Iris pigment epithelial cell (primary cell): ENCODE data around the gene MTA1.

Experiments
- DNase-seq: peaks from one replicate; pipeline ENCODE4 v3.0.0-alpha.2; 2011; ENCODE audit warnings: low read depth

MTA1 gene

DNA sequence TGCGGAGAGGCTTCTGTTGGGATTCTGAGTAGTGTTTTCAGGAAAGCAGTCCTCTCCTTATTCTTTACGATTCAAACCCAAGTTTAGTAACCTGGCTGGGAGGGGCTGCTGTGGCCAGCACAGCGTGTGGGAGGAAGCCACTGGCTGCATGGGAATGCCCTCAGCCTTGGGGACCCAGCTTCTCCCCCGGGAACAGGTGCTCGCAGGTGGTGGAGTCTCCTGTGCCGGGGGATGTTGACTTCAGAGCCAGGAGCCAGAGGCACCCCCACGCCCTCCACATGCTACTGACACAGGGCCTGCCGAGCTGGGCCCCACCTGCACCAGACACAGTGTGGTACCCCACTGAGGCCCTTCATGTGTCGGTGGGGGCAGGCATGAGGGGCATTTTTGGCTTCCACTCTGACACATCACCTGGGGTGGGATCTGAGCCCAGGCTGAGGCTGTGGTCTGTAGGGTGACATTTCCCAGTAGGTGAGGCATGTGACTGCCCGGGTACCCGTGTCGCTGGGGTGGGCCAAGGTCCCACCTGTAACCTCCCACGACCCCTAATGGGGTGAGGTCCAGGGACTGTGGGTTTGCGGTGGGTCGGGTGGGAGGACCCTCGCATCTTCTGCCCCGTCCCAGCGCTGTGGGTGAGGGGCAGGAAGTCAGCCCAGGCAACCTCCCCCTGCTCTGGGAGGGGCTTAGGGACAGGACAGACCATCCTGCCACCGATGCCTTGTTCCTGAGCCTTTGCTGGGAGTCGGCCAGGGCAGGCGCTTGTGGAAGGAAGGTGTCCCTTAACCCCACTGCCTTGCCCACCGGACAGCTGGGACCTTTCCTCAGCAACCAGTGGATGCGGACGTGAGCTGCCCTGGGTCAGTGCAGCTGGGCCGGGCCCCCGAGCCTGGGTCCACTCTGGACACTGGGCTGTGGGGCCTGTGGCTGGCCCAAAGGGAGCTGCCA is 26.5 kb downstream of the MTA1 start:
- DNase-seq = no peak

DNA sequence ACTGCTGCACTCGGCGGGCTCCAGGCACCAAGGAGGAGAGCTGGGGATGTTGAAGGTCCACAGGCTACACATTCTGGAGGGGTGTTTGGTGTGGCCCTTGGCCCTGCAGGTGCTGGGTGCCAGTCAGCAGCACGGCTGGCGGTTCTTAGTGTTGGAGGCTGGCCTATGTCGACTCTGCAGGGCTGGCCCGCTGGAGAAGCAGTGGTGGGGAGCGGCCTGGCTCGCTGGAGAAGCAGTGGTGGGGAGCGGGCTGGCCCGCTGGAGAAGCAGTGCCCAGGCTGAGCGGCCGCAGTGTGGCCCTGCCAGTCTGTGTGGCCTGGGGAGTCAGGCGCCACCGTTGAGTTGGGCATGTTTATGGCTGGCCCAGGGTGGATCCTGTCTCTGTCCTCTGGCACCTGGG is 27.3 kb downstream of the MTA1 start:
- DNase-seq = no peak

DNA sequence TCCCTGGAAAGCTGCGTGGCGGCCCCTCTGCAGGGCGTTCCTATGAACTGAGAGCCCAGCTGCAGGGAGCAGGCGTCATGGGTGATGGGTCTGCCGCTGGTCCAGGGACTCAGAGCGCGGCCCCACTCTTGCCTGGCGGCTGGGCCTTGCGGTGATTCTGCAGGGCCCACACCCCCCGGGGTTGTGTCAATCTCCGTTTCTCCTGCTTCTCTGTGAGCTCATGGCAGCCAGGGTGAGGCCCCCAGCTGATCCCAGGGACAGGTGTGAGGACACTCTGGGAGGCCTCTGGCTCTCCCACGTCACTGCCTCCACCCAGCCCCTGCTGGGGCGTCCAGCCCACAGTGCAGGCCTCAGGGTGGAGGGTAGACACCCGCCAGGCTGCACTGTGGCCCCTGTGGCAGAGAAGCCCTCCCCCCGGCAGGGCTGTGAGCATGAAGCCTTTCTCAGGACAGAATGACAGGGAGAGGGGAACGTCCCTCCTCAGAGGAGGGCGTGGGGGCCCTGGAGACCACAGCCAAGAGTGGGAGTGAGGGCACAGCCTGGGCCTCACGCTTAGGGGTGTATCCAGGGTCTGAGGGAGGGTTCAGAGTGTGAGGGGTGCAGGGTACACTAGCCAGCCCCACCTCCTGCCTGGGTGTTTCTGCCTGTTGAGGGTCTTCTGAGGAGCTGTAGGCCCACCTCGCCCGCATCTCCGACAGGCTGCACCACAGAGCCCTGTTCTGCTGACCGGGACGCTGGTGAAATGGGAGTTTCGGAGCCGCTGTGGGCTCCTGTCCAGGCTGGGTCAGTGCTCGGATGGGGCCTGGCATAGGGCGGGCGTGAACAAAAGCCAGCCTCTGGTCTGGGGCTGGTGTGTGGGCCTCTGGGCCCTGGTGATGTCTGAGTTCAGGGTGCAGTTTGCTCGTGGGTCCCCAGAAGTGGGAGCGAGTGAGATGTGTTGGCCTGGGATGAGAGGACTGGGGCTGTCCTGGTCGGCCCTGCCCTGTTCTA is 28.3 kb downstream of the MTA1 start:
- DNase-seq = no peak

DNA sequence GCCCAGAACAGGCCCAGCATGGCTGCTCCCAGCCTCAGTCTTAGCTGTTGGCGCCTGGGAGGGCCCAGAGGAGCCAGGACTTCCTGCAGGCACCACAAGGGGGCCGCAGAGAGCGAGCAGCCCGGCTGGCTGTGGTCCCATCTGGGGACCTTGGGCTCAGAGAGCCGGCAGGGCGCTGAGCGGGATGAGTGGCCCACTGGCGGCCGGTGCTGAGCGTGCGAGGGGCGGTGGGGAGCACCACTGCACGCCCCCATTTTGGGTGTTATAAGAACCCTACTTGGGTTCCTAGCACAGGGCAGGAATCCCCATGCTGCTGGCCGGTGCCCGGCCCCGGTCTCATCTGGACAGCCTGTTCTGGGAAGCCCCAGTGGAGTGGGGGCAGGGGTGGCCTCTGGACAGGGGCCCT is 29.1 kb downstream of the MTA1 start:
- DNase-seq = peak; percentile 54

DNA sequence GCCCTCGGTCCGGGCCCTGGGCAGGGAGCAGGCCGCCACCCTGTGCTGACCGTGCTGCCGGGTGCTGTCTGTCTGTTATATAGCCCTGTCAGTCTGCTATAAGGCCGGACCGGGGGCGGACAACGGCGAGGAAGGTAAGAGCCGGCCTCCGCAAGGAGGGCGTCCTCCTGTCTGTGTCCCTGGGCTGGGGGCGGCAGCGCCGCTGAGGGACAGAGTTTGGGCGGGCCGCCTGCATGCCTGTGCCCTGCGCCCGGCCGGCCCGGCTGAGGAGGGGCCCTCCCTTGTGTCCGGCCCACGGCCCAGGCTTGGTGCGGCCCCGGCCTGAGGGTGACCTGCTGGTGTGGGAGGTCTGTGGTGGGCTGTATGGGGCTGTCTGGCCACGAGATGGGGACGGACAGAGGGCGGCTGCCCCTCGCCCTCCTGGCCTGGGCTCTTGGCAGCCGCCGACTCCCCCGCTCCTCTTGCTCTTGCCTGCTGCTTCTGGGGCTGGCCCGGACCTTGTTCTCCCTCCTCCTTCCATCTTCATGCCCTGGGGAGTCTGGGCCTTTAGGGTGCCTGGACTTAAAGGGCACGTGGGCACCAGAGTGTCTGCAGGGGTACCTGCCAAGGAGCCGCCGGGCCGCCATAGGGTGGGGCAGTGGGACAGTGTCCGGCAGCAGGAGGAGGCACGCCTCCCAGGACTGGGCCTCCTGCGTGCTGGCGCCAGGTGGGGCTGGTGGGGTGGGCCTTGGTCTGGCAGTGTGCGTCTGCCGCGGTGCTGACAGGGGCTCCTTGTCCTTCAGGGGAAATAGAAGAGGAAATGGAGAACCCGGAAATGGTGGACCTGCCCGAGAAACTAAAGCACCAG is 29.9 kb downstream of the MTA1 start:
- no peak for DNase-seq

DNA sequence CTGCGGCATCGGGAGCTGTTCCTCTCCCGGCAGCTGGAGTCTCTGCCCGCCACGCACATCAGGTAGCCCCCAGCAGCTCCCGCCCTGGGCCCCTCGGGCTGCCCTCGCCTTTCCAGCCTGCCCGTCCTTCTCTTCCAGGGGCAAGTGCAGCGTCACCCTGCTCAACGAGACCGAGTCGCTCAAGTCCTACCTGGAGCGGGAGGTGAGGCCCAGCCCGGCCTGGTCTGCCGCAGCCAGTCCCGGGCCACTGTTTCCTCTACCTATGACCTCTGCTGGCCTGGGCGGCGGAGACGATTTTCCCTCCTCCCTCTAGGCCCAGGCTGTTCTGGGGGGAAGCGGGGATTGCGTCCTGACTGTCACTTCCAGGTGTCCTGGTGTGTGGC is 30.5 kb downstream of the MTA1 start:
- no peak for DNase-seq

DNA sequence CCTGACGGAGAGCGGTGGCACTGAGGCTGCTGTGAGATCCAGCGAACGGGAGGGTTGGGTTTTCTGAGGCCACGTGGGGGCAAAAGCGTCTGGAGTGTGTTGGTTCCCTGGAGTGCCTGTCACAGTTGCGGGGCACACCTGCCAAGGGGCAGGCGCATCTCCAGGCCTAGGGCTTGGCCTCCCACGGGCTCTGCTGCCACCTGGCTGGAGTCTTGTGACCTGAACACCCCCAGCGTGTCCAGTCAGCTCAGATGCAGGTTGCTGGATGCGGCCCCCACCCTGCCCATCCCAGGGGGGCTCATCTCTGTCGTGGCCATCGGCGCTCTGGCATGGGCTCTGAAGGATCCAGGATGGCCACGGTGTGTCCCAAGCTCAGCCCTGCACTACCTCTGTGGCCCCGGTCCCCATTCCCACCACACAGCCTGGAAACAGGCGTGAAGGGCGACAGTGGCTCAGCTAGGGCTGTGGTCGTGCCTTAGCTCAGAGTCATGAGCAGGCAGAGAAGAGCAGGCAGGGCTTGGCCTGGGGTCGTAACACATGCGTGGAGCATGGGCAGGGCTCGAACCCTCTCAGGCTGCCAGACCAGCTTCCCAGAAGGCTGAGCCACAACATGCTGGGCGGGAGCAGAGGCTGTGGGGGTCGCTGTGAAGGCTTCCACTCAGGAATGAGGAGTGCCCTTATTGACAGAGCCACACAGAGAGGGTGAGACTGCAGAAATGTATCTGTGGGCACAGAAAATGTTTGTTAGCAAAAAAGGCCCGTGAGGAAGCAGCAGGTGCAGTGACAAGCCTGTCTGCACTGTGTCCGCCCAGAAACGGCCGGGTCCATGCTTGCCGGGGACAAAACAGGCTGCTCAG is 31.5 kb downstream of the MTA1 start:
- DNase-seq = no peak

DNA sequence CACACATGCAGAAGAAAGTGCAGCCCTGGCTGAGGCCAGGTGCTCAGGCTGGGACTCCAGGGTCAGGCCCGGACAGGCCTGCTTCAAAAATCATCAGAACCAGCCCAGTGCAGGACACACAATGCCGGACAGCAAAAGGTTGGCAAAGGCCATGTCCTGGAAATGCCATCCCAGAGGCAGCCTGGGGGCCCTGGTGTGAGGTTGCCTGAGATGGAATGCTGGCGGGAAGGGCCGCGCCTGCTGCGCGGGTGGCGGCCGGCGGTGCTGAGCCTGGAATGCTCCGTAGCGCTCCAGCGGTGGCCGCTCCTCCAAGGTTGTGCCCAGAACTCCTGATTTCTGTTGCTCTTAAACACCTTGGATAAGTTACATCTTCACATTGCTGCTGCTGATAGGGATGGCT is 33.3 kb downstream of the MTA1 start:
- DNase-seq = no peak

DNA sequence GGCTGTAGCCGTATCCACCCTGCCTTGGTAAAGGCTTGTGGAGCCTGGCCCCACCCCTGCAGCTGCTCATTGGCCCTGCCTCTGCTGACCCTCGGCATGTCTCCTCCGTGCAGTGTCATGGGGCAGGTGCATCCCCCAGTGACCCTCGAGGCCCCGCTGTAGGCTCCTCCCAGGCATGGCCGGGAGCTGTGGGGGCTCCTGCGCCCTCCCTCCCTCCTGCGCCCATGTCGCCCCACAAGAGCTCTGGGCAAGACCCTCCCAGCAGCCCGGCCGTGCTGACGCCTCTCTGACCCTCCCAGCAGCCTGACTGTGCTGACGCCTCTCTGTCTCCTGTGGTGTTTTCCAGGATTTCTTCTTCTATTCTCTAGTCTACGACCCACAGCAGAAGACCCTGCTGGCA is 34.2 kb downstream of the MTA1 start:
- no peak for DNase-seq

DNA sequence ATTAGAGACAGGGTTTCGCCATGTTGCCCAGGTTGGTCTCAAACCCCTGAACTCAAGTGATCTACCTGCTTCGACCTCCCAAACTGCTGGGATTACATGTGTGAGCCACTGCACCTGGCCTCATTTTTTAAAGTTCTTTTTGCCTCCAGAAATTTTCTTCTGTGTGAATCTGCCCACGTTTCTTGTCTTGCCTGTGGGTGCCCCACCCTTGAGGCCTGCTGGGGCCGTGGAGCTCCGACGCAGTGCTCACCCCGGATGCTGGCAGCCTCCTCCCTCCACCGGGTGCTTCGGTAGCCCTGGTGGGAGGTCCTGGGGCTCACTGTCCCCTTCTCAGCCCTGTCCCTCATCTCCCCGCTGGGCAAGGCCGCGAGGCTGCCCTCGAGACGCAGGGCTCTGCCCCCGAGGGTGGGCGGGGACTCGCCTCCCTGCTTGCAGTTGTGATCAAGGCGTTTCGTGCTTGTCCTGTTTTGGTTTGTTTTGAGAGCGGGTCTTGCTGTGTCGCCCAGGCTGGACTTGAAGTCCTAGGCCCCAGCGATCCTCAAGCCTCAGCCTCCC is 35.5 kb downstream of the MTA1 start:
- DNase-seq = no peak

DNA sequence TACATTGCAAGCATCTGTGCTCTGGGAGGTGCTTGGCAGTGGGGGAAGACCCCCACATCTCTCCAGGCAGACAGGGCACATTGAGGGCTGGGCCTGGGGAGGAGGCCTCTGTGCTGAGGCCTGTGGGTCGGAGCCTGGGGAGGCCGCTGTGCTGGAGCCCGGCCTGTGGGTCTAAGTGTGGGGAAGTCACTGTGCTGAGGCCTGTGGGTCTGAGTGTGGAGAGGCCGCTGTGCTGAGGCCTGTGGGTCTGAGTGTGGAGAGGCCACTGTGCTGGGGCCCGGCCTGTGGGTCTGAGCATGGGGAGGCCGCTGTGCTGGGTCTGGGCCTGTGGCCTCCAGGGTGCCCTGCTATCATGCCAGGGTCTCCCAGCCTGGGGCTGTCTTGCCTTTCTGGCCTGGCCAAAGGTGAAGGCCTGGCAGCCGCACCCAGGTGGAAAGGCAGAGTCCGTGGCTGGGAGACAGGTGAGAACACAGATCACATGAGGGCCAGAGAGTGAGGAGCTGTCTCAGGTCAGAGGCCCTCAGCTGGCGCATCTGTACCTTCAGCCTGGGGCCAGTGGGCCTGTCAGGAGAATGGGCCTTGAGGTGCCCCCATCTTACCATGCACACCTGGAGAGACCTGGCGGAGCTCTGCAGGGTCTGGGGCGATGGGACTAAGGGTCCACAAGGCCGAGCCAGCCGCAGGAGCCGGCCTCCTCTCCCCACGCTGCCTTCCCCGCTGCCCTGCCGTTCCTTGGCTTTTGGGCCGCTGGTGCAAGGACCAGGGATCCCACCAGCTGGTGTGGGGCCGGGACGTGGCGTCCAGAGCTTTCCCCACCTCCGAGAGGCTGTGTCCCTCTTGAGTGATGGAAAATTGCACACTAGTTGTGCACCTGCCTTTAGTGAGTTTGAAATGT is 36.4 kb downstream of the MTA1 start:
- no peak for DNase-seq

DNA sequence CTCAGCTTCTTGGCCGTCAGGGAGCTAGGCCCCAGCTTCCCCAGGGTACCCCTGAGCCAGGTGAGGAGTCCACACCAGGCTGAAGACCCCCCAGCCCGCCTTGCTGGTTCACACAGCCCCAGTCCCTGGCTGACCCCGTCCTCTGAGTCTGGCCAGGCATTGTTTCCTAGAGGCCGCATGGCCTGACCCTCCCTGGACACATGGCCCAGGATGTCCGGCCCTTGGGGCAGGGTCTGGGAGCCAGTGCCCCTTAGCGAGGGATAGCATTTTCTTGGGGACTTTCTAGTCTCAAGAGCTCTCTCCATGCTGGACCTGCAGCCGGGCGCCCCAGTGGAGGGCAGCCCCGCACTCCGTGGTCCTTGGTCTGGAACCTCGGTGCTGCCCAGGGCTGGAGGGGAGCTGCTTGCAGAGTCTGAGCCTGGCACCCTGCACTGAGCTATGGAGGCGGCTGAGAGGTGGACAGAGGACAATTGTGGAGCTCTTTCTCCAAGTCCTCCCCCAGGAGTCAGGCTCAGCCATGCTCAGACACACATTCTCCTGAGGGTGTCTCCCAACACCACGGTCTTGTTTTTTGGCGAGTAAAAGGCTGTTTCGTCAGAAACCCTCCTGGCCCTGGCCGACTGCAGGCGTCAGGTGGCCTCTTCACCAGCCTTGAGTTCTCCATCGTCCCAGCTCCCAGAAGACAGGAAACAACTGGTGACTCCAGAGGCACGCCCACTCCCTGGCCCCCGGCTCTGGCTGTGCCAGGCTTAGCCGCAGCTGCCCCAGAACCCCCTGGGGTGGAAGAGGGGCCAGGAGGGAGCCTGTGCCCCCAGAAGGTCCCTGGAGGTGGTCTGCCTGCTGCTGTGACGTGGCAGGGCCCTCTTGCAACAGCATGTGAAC is 37.4 kb downstream of the MTA1 start:
- no peak for DNase-seq

DNA sequence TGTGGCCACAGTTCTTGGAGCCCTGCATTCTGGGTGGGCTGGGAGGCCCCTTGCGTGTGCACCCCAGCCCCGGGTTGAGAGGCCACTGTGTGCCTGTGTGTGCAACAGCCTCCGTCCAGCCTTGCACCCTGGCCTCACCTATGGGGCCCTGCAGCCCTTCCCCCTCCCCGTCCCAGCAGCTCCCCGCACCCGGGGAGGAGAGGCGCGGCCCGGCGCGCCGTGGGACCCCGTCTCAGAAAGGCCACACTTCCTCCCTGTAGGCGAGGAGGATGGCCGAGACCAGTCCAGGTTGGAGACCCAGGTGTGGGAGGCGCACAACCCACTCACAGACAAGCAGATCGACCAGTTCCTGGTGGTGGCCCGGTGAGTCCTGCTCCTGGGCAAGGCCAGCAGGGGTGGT is 38.4 kb downstream of the MTA1 start:
- no peak for DNase-seq

DNA sequence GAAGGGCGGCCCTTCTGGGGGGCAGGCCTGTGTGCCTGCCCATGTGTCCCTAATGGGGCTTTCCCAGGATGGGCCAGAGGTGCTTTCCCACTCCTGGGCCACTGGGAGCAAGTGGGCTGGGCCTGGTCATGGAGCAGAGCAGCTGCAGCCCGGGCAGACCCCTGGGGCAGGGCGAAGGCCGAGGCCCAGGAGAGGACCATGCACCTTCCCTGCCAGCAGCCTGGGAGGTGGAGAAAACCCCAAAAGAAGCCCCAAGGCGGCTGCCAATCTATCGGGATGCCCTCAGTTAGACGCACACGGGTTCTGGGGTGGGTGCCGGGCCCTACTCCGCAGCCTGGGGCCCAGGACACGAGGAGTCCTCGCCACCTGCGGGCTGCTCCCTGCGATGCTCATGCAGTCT is 38.9 kb downstream of the MTA1 start:
- no peak for DNase-seq

DNA sequence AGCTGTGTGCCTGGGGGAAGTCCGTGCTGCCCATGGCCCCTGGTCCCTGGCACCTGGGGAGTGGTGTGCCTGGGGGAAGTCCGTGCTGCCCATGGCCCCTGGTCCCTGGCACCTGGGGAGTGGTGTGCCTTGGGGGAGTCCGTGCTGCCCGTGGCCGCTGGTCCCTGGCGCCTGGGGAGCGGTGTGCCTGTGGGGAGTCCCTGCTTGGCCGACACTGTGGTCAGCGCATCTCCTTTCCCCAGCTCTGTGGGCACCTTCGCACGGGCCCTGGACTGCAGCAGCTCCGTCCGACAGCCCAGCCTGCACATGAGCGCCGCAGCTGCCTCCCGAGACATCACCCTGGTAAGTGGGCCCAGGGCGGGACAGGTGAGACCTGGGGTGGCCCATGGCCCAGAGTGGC is 40.5 kb downstream of the MTA1 start:
- no peak for DNase-seq

DNA sequence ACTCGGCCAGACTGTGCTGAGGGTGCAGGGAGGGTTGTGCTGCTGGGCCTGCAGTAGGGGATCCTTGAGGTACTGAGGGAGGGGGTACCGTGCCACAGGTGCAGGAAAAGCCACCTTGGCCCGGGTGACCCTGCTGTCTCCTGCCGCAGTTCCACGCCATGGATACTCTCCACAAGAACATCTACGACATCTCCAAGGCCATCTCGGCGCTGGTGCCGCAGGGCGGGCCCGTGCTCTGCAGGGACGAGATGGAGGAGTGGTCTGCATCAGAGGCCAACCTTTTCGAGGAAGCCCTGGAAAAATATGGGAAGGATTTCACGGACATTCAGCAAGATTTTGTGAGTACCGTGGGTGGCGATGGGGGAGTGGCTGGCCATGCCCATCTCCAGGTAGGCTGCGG is 41.0 kb downstream of the MTA1 start:
- no peak for DNase-seq

DNA sequence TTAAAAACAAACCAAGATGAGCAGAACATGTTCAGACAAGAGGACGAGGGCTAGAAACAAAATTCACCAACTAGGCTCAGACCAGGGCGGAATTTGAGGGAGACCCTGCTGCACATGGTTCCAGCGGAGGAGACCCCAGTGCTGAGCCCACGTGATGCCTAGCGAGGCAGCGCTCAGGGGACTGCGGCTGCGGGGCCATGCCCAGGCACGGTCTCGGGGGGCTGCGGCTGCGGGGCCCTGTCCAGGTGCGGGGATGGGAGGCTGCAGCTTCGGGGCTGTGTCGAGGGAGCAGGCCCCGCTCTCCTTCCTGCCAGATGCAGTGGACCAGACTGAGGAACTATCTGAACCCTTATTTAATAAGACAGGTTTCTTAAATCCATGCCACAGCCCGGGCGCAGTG is 42.3 kb downstream of the MTA1 start:
- DNase-seq = no peak

DNA sequence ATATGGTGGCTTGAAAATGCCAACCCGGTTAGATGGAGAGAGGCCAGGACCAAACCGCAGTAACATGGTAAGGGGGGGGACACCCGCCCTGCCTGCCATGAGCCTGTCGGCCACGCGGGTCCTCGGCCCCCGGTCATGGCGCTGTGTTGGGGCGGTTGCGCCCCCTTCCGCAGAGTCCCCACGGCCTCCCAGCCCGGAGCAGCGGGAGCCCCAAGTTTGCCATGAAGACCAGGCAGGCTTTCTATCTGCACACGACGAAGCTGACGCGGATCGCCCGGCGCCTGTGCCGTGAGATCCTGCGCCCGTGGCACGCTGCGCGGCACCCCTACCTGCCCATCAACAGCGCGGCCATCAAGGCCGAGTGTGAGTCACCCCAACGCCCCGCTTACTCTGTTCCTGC is 44.9 kb downstream of the MTA1 start:
- no peak for DNase-seq
